Measurements from ENCODE around the gene HINFP.
"Not testable (repeated sequence)": the region's sequence is repeated elsewhere in the genome, so short reads cannot be mapped to it uniquely, and the experiment has no call there.

The HINFP gene

GRCh38 chr11:119155733-119156492 lies 34.5 kb downstream of the HINFP start:
- DNase-seq (ENCODE audit: low read depth in 2 of 2): no peak

GRCh38 chr11:119156496-119156895 lies 35.1 kb downstream of the HINFP start:
- no peak for DNase-seq (ENCODE audit: low read depth in 2 of 2)

- DNase-seq (ENCODE audit: low read depth in 2 of 2): no peak
Observed at GRCh38 chr11:119157063-119157462, 35.7 kb downstream of the HINFP start.

GRCh38 chr11:119158467-119158866 lies 37.1 kb downstream of the HINFP start:
- no peak for DNase-seq (ENCODE audit: low read depth in 2 of 2)

GRCh38 chr11:119160151-119160550 lies 38.8 kb downstream of the HINFP start:
- no peak for DNase-seq (ENCODE audit: low read depth in 2 of 2)

GRCh38 chr11:119161871-119162270 lies 40.5 kb downstream of the HINFP start:
- no peak for DNase-seq (ENCODE audit: low read depth in 2 of 2)

- DNase-seq (ENCODE audit: low read depth in 2 of 2): no peak
Observed at GRCh38 chr11:119166368-119167076, 45.1 kb downstream of the HINFP start.

GRCh38 chr11:119167077-119167458 lies 45.7 kb downstream of the HINFP start:
- not testable (repeated sequence) for DNase-seq (ENCODE audit: low read depth in 2 of 2)

GRCh38 chr11:119167933-119168332 lies 46.6 kb downstream of the HINFP start:
- DNase-seq (ENCODE audit: low read depth in 2 of 2): no peak

- peak; percentile 61 to 69 for DNase-seq (ENCODE audit: low read depth in 2 of 2)
Observed at GRCh38 chr11:119168471-119169281, 47.3 kb downstream of the HINFP start, which contains the start of gene NLRX1. Gene NLRX1, plus strand, starts transcription at chr11:119168725. Its CDS starts 2,679 bp downstream, at chr11:119171404.

GRCh38 chr11:119169282-119169719 lies 47.9 kb downstream of the HINFP start:
- no peak for DNase-seq (ENCODE audit: low read depth in 2 of 2)

- no peak for DNase-seq (ENCODE audit: low read depth in 2 of 2)
Observed at GRCh38 chr11:119172513-119172912, 51.1 kb downstream of the HINFP start.

GRCh38 chr11:119173453-119173852 lies 52.1 kb downstream of the HINFP start:
- no peak for DNase-seq (ENCODE audit: low read depth in 2 of 2)

- no peak for DNase-seq (ENCODE audit: low read depth in 2 of 2)
Observed at GRCh38 chr11:119175493-119176077, 54.2 kb downstream of the HINFP start.

- DNase-seq (ENCODE audit: low read depth in 2 of 2): no peak
Observed at GRCh38 chr11:119178166-119178680, 56.8 kb downstream of the HINFP start.

- no peak for DNase-seq (ENCODE audit: low read depth in 2 of 2)
Observed at GRCh38 chr11:119179342-119179741, 58.0 kb downstream of the HINFP start.

- DNase-seq (ENCODE audit: low read depth in 2 of 2): no peak
Observed at GRCh38 chr11:119179983-119180382, 58.6 kb downstream of the HINFP start.

GRCh38 chr11:119180729-119181676 lies 59.6 kb downstream of the HINFP start:
- DNase-seq (ENCODE audit: low read depth in 2 of 2): no peak

GRCh38 chr11:119181677-119182412 lies 60.5 kb downstream of the HINFP start:
- no peak for DNase-seq (ENCODE audit: low read depth in 2 of 2)

- not testable (repeated sequence) for DNase-seq (ENCODE audit: low read depth in 2 of 2)
Observed at GRCh38 chr11:119184399-119184798, 63.0 kb downstream of the HINFP start.

Measured in stimulated activated CD4-positive, alpha-beta T cell treated with anti-CD3 and anti-CD28 coated beads, Interleukin-1b, Interleukin-23, amount 100 ng/mL, for 1 hour (primary cell).